Measurements from ENCODE around the gene EYA2. TPM values are rescaled to one million over a fixed set of nuclear protein-coding genes. Genes with fewer than 3 reads are reported as not detected.

EYA2 gene
- total and polyA plus RNA-seq, 8 donors, result 0.51 to 3.2 (median 1.4) TPM

DNA sequence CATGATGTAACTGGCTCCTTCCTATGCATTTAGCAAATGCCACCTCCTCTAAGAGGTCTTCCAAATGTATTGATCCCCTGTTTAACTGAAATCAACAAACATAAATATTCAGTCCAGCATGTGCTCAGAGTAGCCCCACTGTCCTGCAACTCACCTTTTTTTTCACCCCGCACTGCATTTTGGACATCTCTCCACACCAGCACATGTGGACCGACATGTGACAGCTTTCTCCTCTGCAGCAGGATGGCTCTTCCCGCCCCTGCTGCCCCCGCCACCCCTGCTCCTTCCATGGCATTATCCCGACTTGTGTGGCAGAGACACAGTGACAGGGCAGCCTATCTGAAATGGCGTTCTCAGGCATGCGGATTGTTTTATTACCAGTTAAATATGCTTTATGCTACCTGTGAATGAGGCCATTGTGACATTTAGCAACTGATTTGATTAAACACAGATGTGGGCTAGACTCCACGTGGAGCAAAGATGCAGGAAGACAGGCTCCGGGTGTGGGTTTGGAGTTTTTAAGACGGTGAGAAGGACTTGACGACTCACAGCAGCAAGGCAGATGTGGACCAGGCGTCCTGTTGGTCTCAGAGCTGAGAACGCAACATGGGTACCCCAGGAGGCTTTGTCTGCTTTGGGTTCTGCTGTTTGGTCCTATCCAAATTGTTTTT is 161.2 kb downstream of the EYA2 start:
- FAIRE-seq (no peak), ATAC-seq (no peak), DNase-seq (no peak)
- H3K9me3 ChIP-seq, result no peaks in the 10 kb centered on the region
- no peaks in the 10 kb centered on the region for H3K4me1 ChIP-seq
- no peak overlapping the region for H3K4me3 ChIP-seq
- no peak overlapping the region for H3K27ac ChIP-seq
- TF ChIP-seq, protein P1, sequence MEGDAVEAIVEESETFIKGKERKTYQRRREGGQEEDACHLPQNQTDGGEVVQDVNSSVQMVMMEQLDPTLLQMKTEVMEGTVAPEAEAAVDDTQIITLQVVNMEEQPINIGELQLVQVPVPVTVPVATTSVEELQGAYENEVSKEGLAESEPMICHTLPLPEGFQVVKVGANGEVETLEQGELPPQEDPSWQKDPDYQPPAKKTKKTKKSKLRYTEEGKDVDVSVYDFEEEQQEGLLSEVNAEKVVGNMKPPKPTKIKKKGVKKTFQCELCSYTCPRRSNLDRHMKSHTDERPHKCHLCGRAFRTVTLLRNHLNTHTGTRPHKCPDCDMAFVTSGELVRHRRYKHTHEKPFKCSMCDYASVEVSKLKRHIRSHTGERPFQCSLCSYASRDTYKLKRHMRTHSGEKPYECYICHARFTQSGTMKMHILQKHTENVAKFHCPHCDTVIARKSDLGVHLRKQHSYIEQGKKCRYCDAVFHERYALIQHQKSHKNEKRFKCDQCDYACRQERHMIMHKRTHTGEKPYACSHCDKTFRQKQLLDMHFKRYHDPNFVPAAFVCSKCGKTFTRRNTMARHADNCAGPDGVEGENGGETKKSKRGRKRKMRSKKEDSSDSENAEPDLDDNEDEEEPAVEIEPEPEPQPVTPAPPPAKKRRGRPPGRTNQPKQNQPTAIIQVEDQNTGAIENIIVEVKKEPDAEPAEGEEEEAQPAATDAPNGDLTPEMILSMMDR (IDR thresholded peaks at IDR 0.05), result no peak
- intact Hi-C loops (cut with DNase I), result no loop called here
- WGBS, 2 donors, result 37 to 47% methylated on average over 13 of the region's 13 CpGs
- H3K36me3 ChIP-seq, result no peaks in the 10 kb centered on the region
- H3K27me3 ChIP-seq, result no peaks in the 10 kb centered on the region

DNA sequence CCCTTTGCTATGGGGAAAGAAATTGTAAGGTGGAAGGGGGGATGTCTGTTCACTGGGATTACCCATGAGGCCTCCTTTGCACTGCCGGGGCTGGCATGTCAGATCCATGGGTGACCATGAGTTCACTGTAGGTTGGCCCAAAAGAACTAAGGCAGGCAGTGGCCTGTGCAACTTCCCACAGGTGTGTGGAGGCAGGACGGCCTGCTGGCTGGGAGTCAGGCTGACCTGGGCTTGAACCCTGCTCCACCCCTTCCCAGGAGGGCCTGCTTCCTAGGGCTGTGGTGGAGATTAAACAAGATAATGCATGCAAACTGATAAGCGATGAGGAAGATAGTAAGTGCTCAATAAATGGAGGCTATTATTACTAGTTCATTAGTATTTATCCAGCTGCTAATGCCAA is 163.0 kb downstream of the EYA2 start:
- 65 to 69% methylated on average over 3 of the region's 3 CpGs for WGBS, 2 donors
- ATAC-seq, result no peak
- TF ChIP-seq, protein P1 (IDR thresholded peaks at IDR 0.05), result no peak
- intact Hi-C loops (cut with DNase I), result no loop called here
- Histone ChIP-seq H3K36me3 (no peaks in the 10 kb centered on the region), H3K4me3 (no peak overlapping the region), H3K4me1 (no peaks in the 10 kb centered on the region), H3K27ac (no peak overlapping the region), H3K27me3 (no peaks in the 10 kb centered on the region), H3K9me3 (no peaks in the 10 kb centered on the region)
- no peak for DNase-seq
- FAIRE-seq, result no peak

DNA sequence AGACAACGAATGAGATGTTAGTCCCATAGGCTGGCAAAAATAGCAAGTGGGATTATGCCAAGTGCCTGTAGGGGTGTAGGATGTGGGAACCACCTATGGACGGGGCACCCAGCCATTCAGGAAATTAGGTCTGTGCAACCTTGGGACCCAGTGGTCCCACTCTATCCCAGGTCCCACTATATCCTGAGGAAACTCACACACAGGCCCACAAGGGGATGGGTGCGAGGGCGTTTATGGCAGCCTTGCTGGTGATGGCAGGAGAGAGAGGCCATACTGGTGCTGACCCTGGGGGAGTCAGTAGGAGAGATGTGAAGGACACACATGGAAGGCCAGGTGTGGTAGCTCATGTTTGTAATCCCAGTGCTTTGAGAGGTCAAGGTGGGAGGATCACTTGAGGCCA is 163.6 kb downstream of the EYA2 start:
- 67 to 78% methylated on average over 4 of the region's 4 CpGs for WGBS, 2 donors
- intact Hi-C loops (cut with DNase I), result no loop called here

DNA sequence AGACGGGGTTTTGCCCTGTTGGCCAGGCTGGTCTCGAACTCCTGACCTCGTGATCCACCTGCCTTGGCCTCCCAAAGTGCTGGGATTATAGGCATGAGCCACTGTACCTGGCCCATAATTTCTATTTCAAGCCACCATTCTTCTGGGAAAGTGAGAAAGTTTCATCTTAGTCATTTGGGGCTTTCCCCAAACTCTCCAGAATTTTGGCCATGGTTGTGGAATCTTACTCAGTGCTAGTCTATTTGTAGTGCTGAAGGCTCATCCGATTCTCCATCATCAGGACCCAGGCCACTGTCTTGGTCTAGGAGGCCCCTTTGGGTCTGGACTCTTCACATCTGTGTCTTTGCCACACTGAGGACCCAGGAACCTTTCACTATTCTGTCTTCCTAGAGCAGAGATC is 164.9 kb downstream of the EYA2 start:
- Histone ChIP-seq H3K36me3 (no peaks in the 10 kb centered on the region), H3K27ac (no peak overlapping the region), H3K4me1 (no peaks in the 10 kb centered on the region), H3K4me3 (no peak overlapping the region), H3K27me3 (no peaks in the 10 kb centered on the region), H3K9me3 (no peaks in the 10 kb centered on the region)
- intact Hi-C loops (cut with DNase I), result no loop called here
- ATAC-seq (no peak), DNase-seq (no peak), FAIRE-seq (no peak)
- TF ChIP-seq, protein P1 (IDR thresholded peaks at IDR 0.05), result no peak
- WGBS, 2 donors, result 66 to 92% methylated on average over 4 of the region's 4 CpGs

More for the DNA sequence above, 163.6 kb downstream of the EYA2 start:
- Histone ChIP-seq H3K4me3 (no peak overlapping the region), H3K9me3 (no peaks in the 10 kb centered on the region), H3K27ac (no peak overlapping the region), H3K27me3 (no peaks in the 10 kb centered on the region), H3K4me1 (no peaks in the 10 kb centered on the region), H3K36me3 (no peaks in the 10 kb centered on the region)
- ATAC-seq, result no peak
- TF ChIP-seq, protein P1 (IDR thresholded peaks at IDR 0.05), result no peak
- no peak for FAIRE-seq
- DNase-seq, result no peak

DNA sequence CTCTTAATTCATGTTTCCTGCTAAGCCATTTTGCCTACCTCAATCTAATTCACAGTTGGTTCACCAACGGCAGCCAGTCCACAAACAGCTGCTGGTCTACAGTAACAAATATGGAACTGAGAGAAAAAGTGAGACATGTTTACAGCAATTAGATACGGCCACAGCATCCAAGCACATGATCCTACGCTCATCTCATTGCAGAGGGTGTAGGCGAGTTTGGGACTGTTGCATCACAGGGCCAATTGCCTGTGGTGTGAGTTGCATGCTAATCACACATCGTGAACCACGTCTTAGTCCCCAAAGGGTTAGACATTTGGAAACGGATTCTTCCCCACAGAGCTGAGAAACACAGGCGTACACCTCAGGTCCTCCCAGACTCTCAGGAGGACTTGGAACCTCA is 166.9 kb downstream of the EYA2 start:
- ATAC-seq, result no peak

More for the DNA sequence above, 166.9 kb downstream of the EYA2 start:
- no peak overlapping the region for H3K27ac ChIP-seq
- DNase-seq (no peak), FAIRE-seq (no peak)
- no peaks in the 10 kb centered on the region for H3K4me1 ChIP-seq
- no peaks in the 10 kb centered on the region for H3K27me3 ChIP-seq
- 71 to 89% methylated on average over 8 of the region's 8 CpGs for WGBS, 2 donors
- intact Hi-C loops (cut with DNase I), result no loop called here
- H3K4me3 ChIP-seq, result no peak overlapping the region
- no peaks in the 10 kb centered on the region for H3K36me3 ChIP-seq
- TF ChIP-seq, protein P1 (IDR thresholded peaks at IDR 0.05), result no peak
- no peaks in the 10 kb centered on the region for H3K9me3 ChIP-seq

Measured in pancreas (tissue), 10 donors.